Endothelial cell of umbilical vein (primary cell): ENCODE results near the gene DUSP22.

ENCODE experiments used
- CTCF ChIP-seq, 2 donors: IDR thresholded peaks; 1 replicate in 1 of 2; 2 replicates in 1 of 2; pipeline ENCODE4 v1.5.1; 2011; ENCODE audit warnings: low read length in 2 of 2, mild to moderate bottlenecking in 2 of 2, moderate library complexity in 2 of 2, control low read depth in 1 of 2, inconsistent platforms in 1 of 2, low read depth in 1 of 2; ENCODE audit not compliant: insufficient read depth in 1 of 2; ENCODE audit errors: extremely low read depth in 1 of 2
- EZH2 ChIP-seq: IDR thresholded peaks from 2 replicates; pipeline ENCODE4 v1.6.1; 2012; ENCODE audit warnings: borderline replicate concordance, low read depth, mild to moderate bottlenecking, moderate library complexity, low read length, inconsistent platforms; ENCODE audit not compliant: severe bottlenecking
- FOS ChIP-seq: IDR thresholded peaks from 2 replicates; pipeline ENCODE4 v1.6.1; 2011; ENCODE audit warnings: mild to moderate bottlenecking, low read length, moderate library complexity, borderline replicate concordance; ENCODE audit not compliant: insufficient read depth
- GATA2 ChIP-seq: IDR thresholded peaks from 2 replicates; pipeline ENCODE4 v1.7.0; 2011; ENCODE audit warnings: low read depth, mild to moderate bottlenecking, moderate library complexity, mixed read lengths, low read length; ENCODE audit not compliant: insufficient read length, insufficient read depth
- JUN ChIP-seq: IDR thresholded peaks from 2 replicates; pipeline ENCODE4 v1.6.1; 2011; ENCODE audit warnings: borderline replicate concordance, low read depth; ENCODE audit not compliant: insufficient read length, insufficient read depth
- MYC ChIP-seq: IDR thresholded peaks from one replicate; pipeline ENCODE4 v1.6.1; 2011; ENCODE audit warnings: mild to moderate bottlenecking, low read depth, low read length
- POLR2A ChIP-seq: IDR thresholded peaks from 2 replicates; pipeline ENCODE4 v1.6.1; 2012; ENCODE audit warnings: low read depth, mild to moderate bottlenecking, control low read depth, low read length
- POLR2AphosphoS5 ChIP-seq: IDR thresholded peaks from 2 replicates; pipeline ENCODE4 v1.6.1; 2012; ENCODE audit warnings: low read depth, mild to moderate bottlenecking, control low read depth, low read length, moderate library complexity; ENCODE audit not compliant: insufficient read depth
- TF ChIP-seq, protein P1 (sequence below): IDR thresholded peaks from 2 replicates; pipeline ENCODE4 v1.6.1; 2011; ENCODE audit not compliant: insufficient read depth, insufficient read length

DNA sequence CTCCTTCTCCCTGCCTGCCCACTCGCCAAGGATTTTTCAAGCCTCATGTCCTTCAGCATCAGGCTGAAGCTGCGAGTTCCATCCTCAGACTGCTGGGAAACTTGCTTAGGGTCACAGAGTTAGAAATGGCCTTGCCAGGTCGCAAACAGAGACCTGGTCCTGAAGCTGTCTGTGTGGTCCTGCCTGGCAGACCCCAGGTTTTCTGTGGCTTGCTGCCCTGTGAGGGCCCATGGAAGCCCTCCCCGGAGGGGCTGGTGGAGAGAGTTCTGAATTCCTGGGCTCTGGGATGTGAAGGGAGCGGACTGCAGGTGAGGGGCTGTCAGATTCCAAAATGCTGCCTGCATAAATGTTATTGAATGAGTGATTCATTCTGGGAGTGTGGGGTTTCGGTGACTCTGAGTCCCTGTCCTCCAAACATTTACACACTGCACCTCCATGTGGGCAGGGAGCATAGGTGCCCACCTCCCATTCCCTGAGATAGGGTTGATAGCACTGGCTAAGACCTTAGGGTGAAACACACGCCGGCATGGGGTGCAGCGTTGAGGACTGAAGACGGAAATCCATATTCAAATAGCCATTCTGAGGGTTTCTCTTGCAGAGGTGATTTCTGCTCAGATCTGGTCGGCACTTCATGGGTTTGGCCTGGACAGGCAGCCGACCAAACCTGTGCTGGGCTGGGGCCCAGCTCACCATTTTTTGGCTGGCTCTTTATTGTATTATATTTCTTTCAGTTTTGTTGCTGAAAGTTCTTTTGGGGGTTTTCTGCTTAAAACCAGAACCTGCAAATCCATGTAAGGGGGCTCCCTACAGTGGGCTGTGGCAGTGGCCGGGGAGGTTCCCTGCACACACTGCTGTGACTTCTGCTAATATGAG, 77.5 kb downstream of the DUSP22 start:
- TF ChIP-seq, protein P1, sequence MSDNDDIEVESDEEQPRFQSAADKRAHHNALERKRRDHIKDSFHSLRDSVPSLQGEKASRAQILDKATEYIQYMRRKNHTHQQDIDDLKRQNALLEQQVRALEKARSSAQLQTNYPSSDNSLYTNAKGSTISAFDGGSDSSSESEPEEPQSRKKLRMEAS = no peak
- no peak for TF ChIP-seq CTCF (IDR thresholded peaks at IDR 0.05; ENCODE audit: extremely low read depth in 1 of 2, insufficient read depth in 1 of 2, low read depth in 1 of 2, low read length in 2 of 2)
- no peak for TF ChIP-seq GATA2
- no peak for TF ChIP-seq EZH2
- TF ChIP-seq POLR2A = no peak
- TF ChIP-seq POLR2AphosphoS5 = no peak
- no peak for TF ChIP-seq MYC
- TF ChIP-seq FOS = no peak
- TF ChIP-seq JUN = no peak
